A673 (cell line): ENCODE results near the gene LSM4.

ENCODE experiments used
- EZH2 ChIP-seq: fragments of 200-600 bp; sonication (generic); IDR thresholded peaks from 2 replicates; pipeline ENCODE4 v1.6.1; 2017; ENCODE audit warnings: borderline replicate concordance, low read depth, mild to moderate bottlenecking, mixed read lengths, antibody characterized with exemption, low read length; ENCODE audit not compliant: poor library complexity, severe bottlenecking
- TF ChIP-seq, protein P1 (sequence below): fragments of 300-800, 200-600 bp; sonication (generic); conservative IDR thresholded peaks from 2 replicates; pipeline ENCODE4 v1.5.1; 2017; ENCODE audit warnings: low read depth, mild to moderate bottlenecking, antibody characterized with exemption, low read length, moderate library complexity, mixed read lengths

- TF ChIP-seq, protein P1, sequence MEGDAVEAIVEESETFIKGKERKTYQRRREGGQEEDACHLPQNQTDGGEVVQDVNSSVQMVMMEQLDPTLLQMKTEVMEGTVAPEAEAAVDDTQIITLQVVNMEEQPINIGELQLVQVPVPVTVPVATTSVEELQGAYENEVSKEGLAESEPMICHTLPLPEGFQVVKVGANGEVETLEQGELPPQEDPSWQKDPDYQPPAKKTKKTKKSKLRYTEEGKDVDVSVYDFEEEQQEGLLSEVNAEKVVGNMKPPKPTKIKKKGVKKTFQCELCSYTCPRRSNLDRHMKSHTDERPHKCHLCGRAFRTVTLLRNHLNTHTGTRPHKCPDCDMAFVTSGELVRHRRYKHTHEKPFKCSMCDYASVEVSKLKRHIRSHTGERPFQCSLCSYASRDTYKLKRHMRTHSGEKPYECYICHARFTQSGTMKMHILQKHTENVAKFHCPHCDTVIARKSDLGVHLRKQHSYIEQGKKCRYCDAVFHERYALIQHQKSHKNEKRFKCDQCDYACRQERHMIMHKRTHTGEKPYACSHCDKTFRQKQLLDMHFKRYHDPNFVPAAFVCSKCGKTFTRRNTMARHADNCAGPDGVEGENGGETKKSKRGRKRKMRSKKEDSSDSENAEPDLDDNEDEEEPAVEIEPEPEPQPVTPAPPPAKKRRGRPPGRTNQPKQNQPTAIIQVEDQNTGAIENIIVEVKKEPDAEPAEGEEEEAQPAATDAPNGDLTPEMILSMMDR, result no peak
- no peak for TF ChIP-seq EZH2
These were observed 27.6 kb upstream of the LSM4 start for GRCh38 chr19:18350490-18350889.
